Keratinocyte (primary cell): ENCODE results near the gene VASP.

ENCODE experiments used
- CTCF ChIP-seq, 3 experiments: IDR thresholded peaks in 1 of 3; conservative IDR thresholded peaks in 1 of 3; optimal IDR thresholded peaks in 1 of 3; 2 replicates in 2 of 3; 3 replicates in 1 of 3; pipeline versions ENCODE3 to v1.5.1; 2011; ENCODE audit warnings: low read length in 3 of 3, mild to moderate bottlenecking in 3 of 3, moderate library complexity in 2 of 3, control low read depth in 1 of 3, inconsistent platforms in 1 of 3; ENCODE audit not compliant: insufficient read depth in 2 of 3; ENCODE audit errors: extremely low read depth in 1 of 3
- EZH2 ChIP-seq: IDR thresholded peaks from one replicate; pipeline ENCODE4 v1.6.1; 2012; ENCODE audit warnings: inconsistent platforms, mild to moderate bottlenecking, low read length, moderate library complexity

GRCh38 chr19:45515081-45515624, 7.9 kb downstream of the VASP start:
- TF ChIP-seq CTCF (optimal IDR thresholded peaks at IDR 0.05 in 1 of 3, IDR thresholded peaks at IDR 0.05 in 1 of 3, conservative IDR thresholded peaks at IDR 0.05 in 1 of 3; ENCODE audit: extremely low read depth in 1 of 3, insufficient read depth in 2 of 3, low read length in 3 of 3) (no peak), EZH2 (no peak)
